ENCODE measurements around the gene KCNK18. TPM values are rescaled to one million over a fixed set of nuclear protein-coding genes. Genes with fewer than 3 reads are reported as not detected.
A peak's percentile ranks its signal among the peaks of the same experiment; 100 is the strongest.

KCNK18 gene
- total RNA-seq, 1 donor from 2014 or later = not detected

- Mint-ChIP-seq H3K4me1 (peaks cover 5% of the 10 kb centered on the region), H3K4me3 (no peak overlapping the region), H3K27me3 (peaks cover 29% of the 10 kb centered on the region), H3K9me3 (peaks cover 16% of the 10 kb centered on the region), H3K27ac (no peak overlapping the region), H3K36me3 (ENCODE audit: low read depth) (no peaks in the 10 kb centered on the region)
- TF ChIP-seq CTCF (IDR thresholded peaks at IDR 0.05) = no peak
- CTCF ChIA-PET = interaction anchor here (1.5 to 4.0 kb wide), 2 partner anchors 105 to 108 kb away, joined by 4 to 91 read pairs; no protein-coding TSS in a partner anchor
- intact Hi-C loops (cut with micrococcal nuclease) = no loop called here
- POLR2A ChIA-PET = no interaction called here
- DNase-seq (no peak), ATAC-seq (ENCODE audit: low read depth) (no peak)
Observed at GRCh38 chr10:117214401-117214800, 17.1 kb downstream of the KCNK18 start.

- Mint-ChIP-seq H3K9me3 (peaks cover 16% of the 10 kb centered on the region), H3K36me3 (ENCODE audit: low read depth) (no peaks in the 10 kb centered on the region), H3K27ac (no peak overlapping the region), H3K27me3 (peaks cover 25% of the 10 kb centered on the region), H3K4me1 (peaks cover 5% of the 10 kb centered on the region), H3K4me3 (no peak overlapping the region)
- DNase-seq = no peak
- intact Hi-C loops (cut with micrococcal nuclease) = no loop called here
- ChIA-PET POLR2A (no interaction called here), CTCF (interaction anchor here (0.7 to 4.0 kb wide), 3 partner anchors 104 to 1082 kb away, joined by 3 to 91 read pairs (median 4); no protein-coding TSS in a partner anchor)
- ATAC-seq (ENCODE audit: low read depth) = no peak
- TF ChIP-seq CTCF (IDR thresholded peaks at IDR 0.05) = no peak
Observed at GRCh38 chr10:117215079-117215478, 17.8 kb downstream of the KCNK18 start.

GRCh38 chr10:117216028-117216427 lies 18.7 kb downstream of the KCNK18 start:
- no peak overlapping the region for H3K4me3 Mint-ChIP-seq

GRCh38 chr10:117216611-117217195 lies 19.4 kb downstream of the KCNK18 start:
- no peak overlapping the region for H3K27ac Mint-ChIP-seq
- intact Hi-C loops (cut with micrococcal nuclease) = loop anchor here (1.0 kb wide), 1 partner anchor 104 kb away; no protein-coding TSS in a partner anchor
- ChIA-PET CTCF (interaction anchor here (0.5 to 4.0 kb wide), 21 partner anchors 9 to 1026 kb away, joined by 3 to 91 read pairs (median 4); no protein-coding TSS in a partner anchor), POLR2A (interaction anchor here (0.7 kb wide), 1 partner anchor 102 kb away, joined by 4 read pairs; no protein-coding TSS in a partner anchor)
- H3K4me3 Mint-ChIP-seq = peak overlapping the region; percentile 66
- peaks cover 8% of the 10 kb centered on the region for H3K9me3 Mint-ChIP-seq
- peaks cover 5% of the 10 kb centered on the region for H3K4me1 Mint-ChIP-seq
- ATAC-seq (ENCODE audit: low read depth) (peak; percentile 90), DNase-seq (peak; percentile 72)
- H3K27me3 Mint-ChIP-seq = peaks cover 23% of the 10 kb centered on the region
- H3K36me3 Mint-ChIP-seq (ENCODE audit: low read depth) = no peaks in the 10 kb centered on the region
- peak; percentile 96 for TF ChIP-seq CTCF (IDR thresholded peaks at IDR 0.05)

More at GRCh38 chr10:117216028-117216427, 18.7 kb downstream of the KCNK18 start:
- ChIA-PET CTCF (interaction anchor here (0.7 to 4.0 kb wide), 19 partner anchors 8 to 1027 kb away, joined by 3 to 91 read pairs (median 4); no protein-coding TSS in a partner anchor), POLR2A (interaction anchor here (0.7 kb wide), 1 partner anchor 102 kb away, joined by 4 read pairs; no protein-coding TSS in a partner anchor)
- DNase-seq = no peak
- no peak for ATAC-seq (ENCODE audit: low read depth)
- H3K9me3 Mint-ChIP-seq = peaks cover 12% of the 10 kb centered on the region
- H3K27me3 Mint-ChIP-seq = peaks cover 25% of the 10 kb centered on the region
- intact Hi-C loops (cut with micrococcal nuclease) = loop anchor here (1.0 kb wide), 1 partner anchor 104 kb away; no protein-coding TSS in a partner anchor
- TF ChIP-seq CTCF (IDR thresholded peaks at IDR 0.05) = no peak
- no peaks in the 10 kb centered on the region for H3K36me3 Mint-ChIP-seq (ENCODE audit: low read depth)
- H3K27ac Mint-ChIP-seq = no peak overlapping the region
- peaks cover 5% of the 10 kb centered on the region for H3K4me1 Mint-ChIP-seq

- H3K36me3 Mint-ChIP-seq (ENCODE audit: low read depth) = no peaks in the 10 kb centered on the region
- intact Hi-C loops (cut with micrococcal nuclease) = no loop called here
Observed at GRCh38 chr10:117217196-117217761, 20.0 kb downstream of the KCNK18 start.

More at GRCh38 chr10:117217196-117217761, 20.0 kb downstream of the KCNK18 start:
- TF ChIP-seq CTCF (IDR thresholded peaks at IDR 0.05) = no peak
- Mint-ChIP-seq H3K27me3 (peaks cover 23% of the 10 kb centered on the region), H3K27ac (no peak overlapping the region), H3K9me3 (peaks cover 4% of the 10 kb centered on the region), H3K4me1 (peaks cover 5% of the 10 kb centered on the region), H3K4me3 (peak overlapping the region; percentile 66)
- DNase-seq (no peak), ATAC-seq (ENCODE audit: low read depth) (peak; percentile 23)
- ChIA-PET CTCF (interaction anchor here (0.9 to 4.0 kb wide), 19 partner anchors 9 to 1026 kb away, joined by 3 to 91 read pairs (median 4); no protein-coding TSS in a partner anchor), POLR2A (no interaction called here)
